Measurements from ENCODE around the gene POU4F3.
"Not testable (repeated sequence)": the region's sequence is repeated elsewhere in the genome, so short reads cannot be mapped to it uniquely, and the experiment has no call there.

The POU4F3 gene

GRCh38 chr5:146338774-146339714, at the start of gene POU4F3:
Gene POU4F3, plus strand, starts transcription at chr5:146338839. Its CDS starts 274 bp downstream, at chr5:146339113.
- DNase-seq (ENCODE audit: low spot score): no peak

GRCh38 chr5:146290318-146290717, 48.3 kb upstream of the POU4F3 start:
- DNase-seq (ENCODE audit: low spot score): no peak

GRCh38 chr5:146291421-146292074, 47.1 kb upstream of the POU4F3 start:
- no peak for DNase-seq (ENCODE audit: low spot score)

GRCh38 chr5:146296245-146296644, 42.4 kb upstream of the POU4F3 start:
- DNase-seq (ENCODE audit: low spot score): no peak

- not testable (repeated sequence) for DNase-seq (ENCODE audit: low spot score)
These were observed 39.7 kb upstream of the POU4F3 start for GRCh38 chr5:146298920-146299319.

- no peak for DNase-seq (ENCODE audit: low spot score)
These were observed 37.0 kb upstream of the POU4F3 start for GRCh38 chr5:146301626-146302025.

GRCh38 chr5:146302406-146302805, 36.2 kb upstream of the POU4F3 start:
- DNase-seq (ENCODE audit: low spot score): no peak

GRCh38 chr5:146306838-146307237, 31.8 kb upstream of the POU4F3 start:
- DNase-seq (ENCODE audit: low spot score): no peak

GRCh38 chr5:146307796-146308195, 30.8 kb upstream of the POU4F3 start:
- DNase-seq (ENCODE audit: low spot score): no peak

- DNase-seq (ENCODE audit: low spot score): no peak
These were observed 28.1 kb upstream of the POU4F3 start for GRCh38 chr5:146310540-146310939.

- DNase-seq (ENCODE audit: low spot score): no peak
These were observed 27.4 kb upstream of the POU4F3 start for GRCh38 chr5:146311278-146311677.

GRCh38 chr5:146313027-146313426, 25.6 kb upstream of the POU4F3 start:
- DNase-seq (ENCODE audit: low spot score): no peak

GRCh38 chr5:146321571-146321970, 17.1 kb upstream of the POU4F3 start:
- no peak for DNase-seq (ENCODE audit: low spot score)

GRCh38 chr5:146327257-146327870, 11.3 kb upstream of the POU4F3 start:
- DNase-seq (ENCODE audit: low spot score): no peak

- DNase-seq (ENCODE audit: low spot score): no peak
These were observed 10.7 kb upstream of the POU4F3 start for GRCh38 chr5:146327989-146328388.

- DNase-seq (ENCODE audit: low spot score): no peak
These were observed 8.9 kb upstream of the POU4F3 start for GRCh38 chr5:146329697-146330096.

- no peak for DNase-seq (ENCODE audit: low spot score)
These were observed 7.2 kb upstream of the POU4F3 start for GRCh38 chr5:146331423-146331822.

- DNase-seq (ENCODE audit: low spot score): no peak
These were observed 4.5 kb upstream of the POU4F3 start for GRCh38 chr5:146334074-146334533.

GRCh38 chr5:146336197-146336596, 2.4 kb upstream of the POU4F3 start:
- no peak for DNase-seq (ENCODE audit: low spot score)

- no peak for DNase-seq (ENCODE audit: low spot score)
These were observed 1.3 kb upstream of the POU4F3 start for GRCh38 chr5:146337264-146337904.

GRCh38 chr5:146337928-146338327, 711 bp upstream of the POU4F3 start:
- DNase-seq (ENCODE audit: low spot score): no peak

- DNase-seq (ENCODE audit: low spot score): no peak
These were observed 1.1 kb downstream of the POU4F3 start for GRCh38 chr5:146339715-146340259.

Data from left forelimb (tissue), 1 donor.